Activated naive CD4-positive, alpha-beta T cell treated with anti-CD3 and anti-CD28 coated beads, Interleukin-2, amount 50 U/mL, for 16 hours (primary cell): ENCODE data around the gene GPC3.
"Not testable (repeated sequence)": the region's sequence is repeated elsewhere in the genome, so short reads cannot be mapped to it uniquely, and the experiment has no call there.

Experiments used
- DNase-seq: peaks from one replicate; pipeline ENCODE4 v3.0.0-alpha.2; 2020

Gene GPC3

DNA sequence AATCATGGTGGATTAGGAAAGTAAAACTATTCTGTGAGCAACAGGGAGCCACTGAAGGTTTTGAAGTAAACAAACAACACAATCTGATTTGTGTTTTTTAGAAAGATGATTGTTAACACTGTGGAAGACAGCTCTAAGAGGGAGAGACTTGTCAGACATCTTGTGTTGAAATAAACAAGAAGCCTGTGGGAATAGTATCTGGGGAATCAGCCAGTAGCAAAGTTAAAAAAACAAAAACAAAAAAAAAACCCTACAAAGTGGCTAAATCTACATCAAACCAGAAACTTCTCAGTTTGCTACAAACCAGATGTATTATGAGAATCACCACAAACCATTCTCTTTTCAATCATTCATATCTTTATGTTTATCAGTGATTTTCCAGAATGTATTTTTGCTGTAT is 444.4 kb downstream of the GPC3 start:
- DNase-seq, result no peak

GRCh38 chrX:133538148-133538547 is 447.2 kb downstream of the GPC3 start:
- no peak for DNase-seq

DNA sequence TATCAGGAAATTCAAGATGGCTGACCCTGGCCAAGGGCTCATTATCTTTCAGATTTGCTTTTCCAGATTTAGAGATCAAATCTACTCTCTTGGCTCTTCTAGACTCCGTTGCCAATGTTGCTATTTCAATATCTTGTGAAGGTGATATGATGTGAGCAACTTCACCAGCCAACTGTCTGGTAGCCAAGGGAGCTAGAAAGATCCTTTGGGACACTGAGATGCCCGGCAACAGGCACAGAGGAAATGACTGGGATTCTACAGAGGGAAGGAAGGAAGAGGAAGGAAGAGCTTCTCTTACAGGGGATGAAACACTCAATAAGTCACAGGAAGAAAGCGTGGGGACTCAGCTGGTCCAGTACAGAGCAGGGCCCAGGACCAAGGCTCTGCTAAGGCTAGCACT is 448.3 kb downstream of the GPC3 start:
- no peak for DNase-seq

- DNase-seq, result no peak
These were observed 450.3 kb downstream of the GPC3 start for GRCh38 chrX:133535066-133535465.

- DNase-seq, result no peak
These were observed 451.2 kb downstream of the GPC3 start for GRCh38 chrX:133534172-133534571.

GRCh38 chrX:133533249-133533648 is 452.1 kb downstream of the GPC3 start:
- no peak for DNase-seq

DNA sequence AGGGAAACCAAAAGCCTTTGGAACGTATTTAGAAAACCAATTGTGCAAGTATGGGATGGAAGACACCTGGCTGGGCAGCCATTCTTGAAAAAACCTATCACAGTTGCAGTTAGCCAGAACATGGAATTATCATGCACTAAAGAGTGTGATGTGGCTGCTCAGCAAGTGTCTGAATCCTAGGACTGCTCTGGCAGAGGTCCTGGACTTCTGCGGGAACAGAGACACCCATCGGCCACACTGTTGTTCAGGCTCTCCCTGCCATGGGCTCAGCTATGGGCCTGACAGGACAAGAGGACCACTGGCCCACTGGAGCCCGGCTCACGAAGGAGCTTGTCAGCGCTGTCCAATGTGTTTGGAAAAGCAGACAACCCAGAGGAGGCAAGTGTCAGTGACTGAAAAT is 454.4 kb downstream of the GPC3 start:
- DNase-seq, result no peak

DNA sequence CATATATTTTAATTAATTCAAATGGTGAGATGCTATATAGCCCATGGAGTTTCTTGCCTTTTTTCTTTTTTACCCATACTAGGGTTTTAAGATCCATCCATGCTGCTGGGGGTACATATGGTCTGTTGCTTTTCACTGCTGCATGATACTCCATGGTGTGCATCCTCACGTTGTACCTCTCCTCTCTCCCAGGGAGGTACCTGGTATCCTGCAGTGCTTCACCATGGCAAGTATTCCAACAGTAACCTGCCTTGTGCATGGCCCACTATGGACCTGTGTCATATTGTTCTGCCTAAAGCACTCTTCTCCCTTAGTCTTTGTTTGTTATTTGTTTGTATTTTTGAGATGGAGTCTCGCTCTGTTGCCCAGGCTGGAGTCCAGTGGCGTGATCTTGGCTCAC is 455.8 kb downstream of the GPC3 start:
- DNase-seq, result no peak

GRCh38 chrX:133527825-133528224 is 457.6 kb downstream of the GPC3 start:
- no peak for DNase-seq

DNA sequence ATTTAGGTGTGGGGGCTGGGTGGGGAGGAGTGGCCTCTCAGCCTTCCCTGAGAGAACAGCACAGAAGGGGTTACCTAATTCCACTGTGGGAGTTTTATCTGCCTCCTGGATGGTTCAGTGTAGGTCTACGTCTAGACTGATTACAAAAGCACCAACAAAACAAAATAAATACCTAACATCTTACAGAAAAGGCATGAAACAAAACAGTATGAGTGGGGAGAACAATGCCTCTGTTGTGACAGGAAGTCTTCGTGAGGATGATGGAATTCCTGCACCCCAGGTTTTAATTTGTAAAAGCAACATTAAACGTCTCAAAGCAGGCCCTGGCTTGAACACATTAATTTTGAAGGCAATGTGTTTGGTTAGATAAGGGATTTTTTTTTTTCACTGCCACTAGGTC is 458.0 kb downstream of the GPC3 start:
- DNase-seq, result no peak

GRCh38 chrX:133526773-133527172 is 458.6 kb downstream of the GPC3 start:
- DNase-seq, result not testable (repeated sequence)

GRCh38 chrX:133523526-133523925 is 461.9 kb downstream of the GPC3 start:
- DNase-seq, result no peak

DNA sequence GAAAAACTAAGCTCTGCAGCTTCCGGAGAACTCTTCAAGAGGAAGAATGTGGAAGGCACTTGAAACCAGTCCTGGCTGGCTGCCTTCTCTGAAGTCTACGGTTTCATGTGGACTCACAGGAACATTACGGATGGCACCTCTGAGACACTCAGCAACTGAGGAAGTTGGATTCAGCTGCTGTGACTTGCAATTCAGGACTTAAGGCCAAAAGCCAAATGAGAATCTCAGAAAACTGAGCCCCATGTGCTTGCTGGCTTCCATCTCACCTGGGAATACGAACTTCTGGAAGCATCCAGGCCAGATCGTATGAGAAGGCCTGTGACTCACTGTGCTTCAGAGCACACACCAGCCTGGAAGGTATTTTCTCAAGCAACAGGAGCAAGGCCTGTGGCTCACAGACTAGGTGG is 462.3 kb downstream of the GPC3 start:
- no peak for DNase-seq

DNA sequence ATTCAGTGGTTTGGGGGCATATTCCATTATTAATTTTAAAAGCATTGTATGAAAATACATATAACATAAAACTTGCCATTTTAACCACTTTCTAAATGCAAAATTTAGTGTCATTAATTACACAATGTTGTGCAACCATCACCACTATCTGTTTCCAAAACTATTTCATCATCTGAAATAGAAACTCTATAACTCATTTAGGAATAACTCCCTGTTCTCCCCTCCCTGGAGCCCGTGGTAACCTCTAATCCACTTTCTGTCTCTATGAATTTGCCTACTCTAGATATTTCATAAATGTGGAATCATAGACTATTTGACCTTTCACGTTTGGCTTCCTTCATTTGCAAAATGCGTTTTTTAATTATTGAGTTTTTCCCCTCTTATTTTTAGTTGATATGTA is 468.7 kb downstream of the GPC3 start:
- no peak for DNase-seq

DNA sequence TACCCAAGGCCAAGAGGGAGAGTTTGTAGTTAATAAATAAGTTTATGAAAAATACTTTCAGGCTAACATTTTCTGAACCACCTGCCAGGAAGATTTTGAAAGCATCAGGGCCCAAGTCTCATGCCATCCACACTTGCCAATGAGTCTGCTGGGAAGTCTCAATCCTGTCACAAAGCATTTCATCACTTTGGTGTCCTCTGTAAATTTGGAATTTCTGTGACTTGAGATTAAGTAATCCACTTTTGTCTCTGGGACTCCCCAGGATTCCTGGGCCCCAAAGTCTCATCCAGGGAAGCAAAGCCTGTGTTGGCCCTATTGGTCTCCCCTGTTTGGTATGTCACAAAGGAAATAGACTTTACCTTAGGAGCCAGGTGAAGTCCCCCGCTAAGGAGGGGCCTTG is 470.9 kb downstream of the GPC3 start:
- no peak for DNase-seq

DNA sequence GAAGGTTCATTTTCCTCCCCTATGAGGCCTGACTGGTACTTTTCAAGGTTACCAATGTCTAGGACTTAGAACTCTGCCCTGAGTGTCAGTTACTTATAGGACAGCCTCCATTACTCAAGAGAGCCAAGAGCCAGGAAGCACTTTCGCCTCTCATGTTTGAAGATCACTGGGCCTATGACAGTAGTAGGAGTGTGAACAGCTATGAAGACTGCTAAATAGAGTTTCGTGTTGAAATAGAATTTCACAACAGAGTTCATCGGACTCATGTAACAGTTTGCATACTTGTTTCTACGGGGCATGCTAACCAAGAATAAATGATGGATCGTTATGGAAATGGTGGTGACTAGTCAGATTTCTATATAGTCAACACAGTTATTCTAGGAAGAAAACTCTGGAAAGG is 472.3 kb downstream of the GPC3 start:
- no peak for DNase-seq

DNA sequence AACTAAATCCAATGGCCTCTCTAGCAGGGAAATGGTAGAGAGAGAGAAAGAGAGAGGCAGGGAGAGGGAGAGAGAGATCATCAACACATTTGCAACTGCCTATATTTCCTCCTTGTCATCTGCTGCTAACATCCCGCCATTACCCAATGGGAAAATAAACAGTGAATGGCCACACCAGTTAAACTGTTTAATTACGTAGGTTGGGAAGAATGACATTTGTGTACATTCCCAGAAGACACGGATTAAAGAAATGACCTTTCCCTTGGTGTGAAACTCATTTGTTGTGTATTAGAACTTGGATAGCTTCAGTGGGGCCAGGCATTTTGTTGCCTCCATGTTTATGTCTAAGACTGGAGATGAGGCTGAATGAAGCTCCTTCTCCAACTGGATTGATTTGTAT is 474.4 kb downstream of the GPC3 start:
- DNase-seq, result no peak

DNA sequence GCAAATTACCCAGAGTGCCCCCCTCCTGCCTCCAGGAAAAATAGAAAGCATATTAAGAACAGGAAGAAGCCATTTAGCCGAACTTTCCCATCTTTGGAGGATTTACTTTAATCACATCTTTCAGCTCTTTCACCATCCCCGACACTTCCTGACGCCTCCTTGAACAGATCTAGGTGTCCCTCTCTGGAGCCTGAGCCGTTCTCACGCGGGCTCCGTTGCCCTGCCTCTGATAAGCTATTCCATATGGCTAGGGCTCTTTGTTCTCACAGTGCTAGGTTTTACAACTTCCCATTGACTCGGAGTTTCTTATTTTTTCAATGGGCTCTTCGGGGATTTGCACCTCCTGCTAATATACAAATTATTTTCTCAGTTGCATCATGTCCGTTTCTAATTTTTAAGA is 488.0 kb downstream of the GPC3 start:
- no peak for DNase-seq

GRCh38 chrX:133495464-133496391 is 489.7 kb downstream of the GPC3 start:
- no peak for DNase-seq

DNA sequence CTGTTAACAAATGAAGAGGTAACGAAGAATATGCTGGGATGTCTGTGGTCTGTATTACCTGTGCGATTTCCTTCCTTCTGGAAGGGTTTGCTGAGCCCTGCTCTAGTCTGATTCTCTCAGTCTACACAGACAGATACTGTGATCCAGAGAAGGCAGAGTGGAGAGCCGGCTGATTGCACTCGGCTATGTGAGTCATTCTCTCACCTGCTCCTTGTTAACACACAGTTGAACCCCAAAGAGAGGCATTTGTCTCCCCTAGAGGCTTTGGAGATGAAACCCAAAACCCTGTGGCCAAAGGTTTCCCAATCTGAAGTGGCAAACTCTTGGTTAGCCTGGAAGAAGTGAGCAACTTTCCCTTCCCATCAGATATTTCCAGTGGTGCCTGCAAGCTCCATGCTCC is 492.0 kb downstream of the GPC3 start:
- DNase-seq, result no peak

GRCh38 chrX:133490955-133491354 is 494.4 kb downstream of the GPC3 start:
- DNase-seq, result no peak
